CD4-positive, alpha-beta T cell treated with Interleukin-6 at 100 ng/mL for 8 hours (primary cell): ENCODE results near the gene OGFR.
A peak's percentile ranks its signal among the peaks of the same experiment; 100 is the strongest.

ENCODE experiments used
- DNase-seq: peaks from one replicate; pipeline ENCODE4 v3.0.0-alpha.2; 2020; ENCODE audit warnings: mixed read lengths, low spot score

The OGFR gene

DNA sequence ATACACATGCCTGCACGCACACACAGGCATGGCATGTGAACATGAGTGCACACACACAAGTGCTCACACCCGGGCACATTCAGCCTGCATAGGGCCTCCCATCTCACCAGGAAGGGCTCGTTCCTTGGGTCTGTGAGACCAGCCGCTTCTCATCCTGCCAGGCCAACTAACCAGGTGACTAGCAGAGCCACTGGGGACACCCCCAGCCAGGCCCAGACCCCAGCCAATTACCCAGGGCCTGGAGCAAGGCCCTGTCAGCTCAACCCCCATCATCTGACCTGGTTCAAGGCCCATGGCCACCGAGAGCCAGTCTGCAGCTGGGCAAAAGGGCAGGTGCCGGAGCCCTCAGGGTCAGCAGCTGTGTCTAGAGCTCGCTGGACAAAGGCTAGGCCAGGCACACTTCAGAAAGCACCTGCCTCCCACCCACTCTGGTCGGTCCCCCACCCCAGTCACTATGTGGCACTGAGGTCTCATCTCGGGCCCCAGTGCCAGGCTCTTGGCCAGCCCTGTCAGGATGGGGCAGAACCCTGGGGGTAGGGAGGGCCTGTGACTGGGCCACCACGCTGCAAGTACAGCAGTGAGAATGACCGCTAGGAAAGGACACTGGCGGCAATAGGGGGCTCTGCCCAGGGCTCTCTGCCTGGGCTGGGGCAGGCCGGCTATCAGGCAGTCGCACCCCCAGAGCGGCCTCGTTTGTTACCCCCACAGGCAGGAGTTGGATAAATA, 35.1 kb upstream of the OGFR start:
- DNase-seq, result no peak

DNA sequence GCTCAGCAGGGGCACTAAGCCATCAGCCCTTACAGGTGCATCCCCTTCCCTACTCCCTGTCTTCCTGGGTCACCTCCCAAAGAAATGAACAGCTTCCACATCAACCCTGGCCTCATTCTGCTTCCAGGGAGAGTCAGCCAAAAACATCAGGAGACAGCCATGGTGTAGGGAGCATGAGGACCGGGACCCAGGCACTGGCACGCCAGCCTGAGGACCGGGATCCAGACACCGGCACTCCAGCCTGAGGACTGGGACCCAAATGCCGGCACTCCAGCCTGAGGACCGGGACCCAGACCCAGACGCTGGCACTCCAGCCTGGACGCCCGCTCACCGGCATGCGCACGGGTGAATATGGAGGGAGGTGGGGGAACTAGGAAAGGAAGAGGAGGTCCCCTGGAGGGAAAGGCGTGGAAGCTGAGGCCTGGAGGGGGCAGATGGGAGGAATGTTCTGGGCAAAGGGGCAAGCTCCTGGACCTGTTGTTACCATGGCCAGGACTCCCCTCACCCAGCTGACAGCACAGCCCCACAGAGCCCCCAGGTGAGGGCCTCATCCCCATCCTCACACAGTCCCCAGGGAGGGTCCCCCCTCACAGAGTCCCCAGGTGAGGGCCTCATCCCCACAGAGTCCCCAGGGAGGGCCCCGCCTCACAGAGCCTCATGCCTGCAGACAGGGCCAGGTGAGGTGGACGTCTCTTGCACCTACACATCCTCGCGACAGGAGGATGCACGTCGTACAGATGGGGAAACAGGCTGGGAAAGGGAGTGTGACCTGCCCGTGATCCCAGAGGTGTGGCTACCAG, 34.3 kb upstream of the OGFR start:
- no peak for DNase-seq

DNA sequence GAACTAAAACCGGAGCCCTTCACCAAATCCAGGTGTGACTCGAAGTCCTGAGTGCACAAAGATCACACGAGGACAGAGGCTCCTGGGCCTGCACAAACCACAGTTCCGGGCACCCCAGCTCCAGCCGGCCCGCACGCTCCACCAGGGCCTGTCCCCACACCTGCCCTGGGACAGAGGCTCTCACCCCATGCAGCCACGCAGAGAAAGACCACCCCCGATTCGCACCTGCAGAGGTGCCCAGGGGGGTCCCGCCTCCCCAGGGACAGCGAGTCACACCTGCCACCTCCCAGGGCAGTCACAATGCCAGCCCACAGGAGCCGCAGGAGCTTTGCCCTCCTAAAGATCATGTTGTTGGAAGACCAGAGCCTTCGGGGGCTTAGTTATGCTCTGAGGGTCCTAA, 33.7 kb upstream of the OGFR start:
- DNase-seq, result no peak

DNA sequence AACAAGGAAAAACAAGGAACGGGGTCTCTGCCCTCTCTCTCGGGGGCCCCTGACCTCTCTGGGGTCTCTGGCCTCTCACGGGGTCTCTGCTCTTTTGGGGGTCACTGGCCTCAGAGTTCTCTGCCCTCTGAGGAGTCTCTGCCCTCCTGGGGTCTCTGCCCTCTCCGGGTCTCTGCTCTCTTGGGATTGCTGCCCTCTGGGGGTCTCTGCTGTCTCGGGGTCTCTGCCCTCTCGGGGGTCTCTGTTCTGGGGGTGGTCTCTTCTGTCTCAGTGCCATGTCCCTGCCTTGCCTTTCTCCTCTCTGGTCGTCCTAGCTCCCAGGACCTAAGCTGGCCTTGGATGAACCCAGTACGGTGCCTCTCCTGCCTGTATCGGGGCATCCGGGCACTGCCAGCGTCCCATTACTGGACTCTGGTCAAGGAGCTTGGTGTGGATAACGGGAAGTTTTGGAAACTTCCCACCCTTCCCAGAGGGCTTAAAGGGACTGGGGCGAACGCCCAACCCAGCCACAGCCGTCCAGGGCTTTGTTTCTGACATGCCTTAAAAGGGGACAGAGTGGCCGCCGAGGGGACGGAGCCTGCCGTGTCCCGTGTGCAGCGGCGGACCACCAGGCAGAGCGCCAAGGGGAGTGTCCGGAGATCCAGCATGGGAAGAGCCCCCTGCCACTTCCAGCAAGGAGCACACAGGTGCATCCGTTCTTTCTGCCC, 33.1 kb upstream of the OGFR start:
- no peak for DNase-seq

DNA sequence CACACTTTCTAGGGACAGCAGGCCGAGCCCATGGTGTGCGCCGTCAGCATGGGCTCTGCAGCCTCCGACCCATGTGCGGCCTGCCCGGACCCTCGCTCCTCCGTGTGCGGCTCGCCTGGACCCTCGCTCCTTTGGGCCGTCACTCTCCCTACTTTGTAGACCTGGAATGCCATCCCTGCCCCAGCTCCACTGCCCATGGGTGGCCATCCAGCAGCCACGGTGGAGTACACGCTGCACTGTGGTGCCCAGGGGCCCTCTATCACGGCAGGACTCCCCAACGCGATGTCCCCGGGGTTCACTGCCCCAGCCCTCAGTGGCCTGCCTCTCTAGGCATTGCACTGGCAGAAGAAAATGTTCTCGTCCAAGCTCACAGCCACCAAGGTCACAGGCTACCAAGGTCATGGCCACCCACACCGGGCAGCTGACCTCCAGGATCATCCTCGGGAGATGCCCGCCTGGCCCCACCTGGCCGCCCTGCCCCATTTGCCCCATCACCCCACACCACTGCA, 32.5 kb upstream of the OGFR start:
- no peak for DNase-seq

DNA sequence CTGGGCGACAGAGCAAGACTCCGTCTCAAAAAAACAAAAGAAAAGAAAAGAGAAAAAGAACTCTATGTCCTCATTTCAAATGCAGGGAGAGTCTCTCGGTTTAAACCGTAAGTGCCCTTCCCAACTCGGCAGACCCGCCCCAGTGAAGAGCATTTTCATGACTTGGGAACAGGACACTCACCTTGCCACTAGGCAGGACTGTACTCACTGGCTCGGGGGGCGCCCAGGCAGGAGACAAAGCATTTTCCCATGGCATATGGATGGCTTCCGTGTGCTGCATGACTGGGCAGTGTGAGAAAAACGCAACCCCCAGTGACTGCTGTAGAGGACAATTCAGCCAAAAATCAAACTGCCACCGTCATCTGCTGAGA, 32.0 kb upstream of the OGFR start:
- DNase-seq, result no peak

GRCh38 chr20:62772990-62773844, 31.4 kb upstream of the OGFR start:
- no peak for DNase-seq

DNA sequence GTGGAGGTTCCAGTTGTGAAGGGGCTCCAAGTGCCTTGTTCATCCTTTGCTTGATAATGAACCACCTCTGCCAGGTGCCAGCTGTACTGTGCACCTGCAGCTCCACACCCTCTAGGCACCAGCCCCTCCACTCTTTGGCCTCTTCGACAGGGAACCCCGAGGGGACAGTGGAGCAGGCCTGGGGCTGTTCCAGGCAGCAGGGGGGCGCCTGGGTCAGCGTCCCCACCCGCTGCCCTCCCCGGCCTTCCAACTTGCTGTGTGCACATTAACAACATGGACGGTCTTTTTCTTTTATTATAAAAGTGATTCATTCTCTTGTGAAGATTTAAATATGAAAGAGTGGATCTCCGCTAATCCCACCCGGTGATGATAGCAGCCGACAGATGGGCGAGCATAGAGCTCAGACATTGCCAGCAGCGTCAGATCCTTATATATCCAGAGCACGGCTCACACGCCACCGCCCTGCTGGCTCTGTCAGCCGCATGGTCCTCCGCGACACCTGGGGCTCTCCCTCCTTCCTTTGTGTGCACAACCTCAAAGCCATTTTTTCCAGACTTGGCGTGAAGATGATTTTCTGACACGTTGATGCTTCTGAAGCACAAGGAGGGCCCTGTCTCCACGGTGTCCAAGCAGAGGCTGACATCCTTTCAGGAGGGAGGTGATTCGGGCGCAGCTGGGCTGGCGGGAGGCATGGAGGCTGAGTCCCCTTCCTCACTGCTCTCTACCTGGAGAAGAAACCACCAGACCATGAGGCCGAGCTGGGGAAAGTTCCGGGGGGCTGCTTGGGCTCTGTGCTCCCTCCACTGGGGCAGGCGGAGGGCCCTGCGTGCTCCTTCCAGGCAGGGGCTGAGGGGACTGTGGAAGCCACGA, 30.6 kb upstream of the OGFR start:
- no peak for DNase-seq

DNA sequence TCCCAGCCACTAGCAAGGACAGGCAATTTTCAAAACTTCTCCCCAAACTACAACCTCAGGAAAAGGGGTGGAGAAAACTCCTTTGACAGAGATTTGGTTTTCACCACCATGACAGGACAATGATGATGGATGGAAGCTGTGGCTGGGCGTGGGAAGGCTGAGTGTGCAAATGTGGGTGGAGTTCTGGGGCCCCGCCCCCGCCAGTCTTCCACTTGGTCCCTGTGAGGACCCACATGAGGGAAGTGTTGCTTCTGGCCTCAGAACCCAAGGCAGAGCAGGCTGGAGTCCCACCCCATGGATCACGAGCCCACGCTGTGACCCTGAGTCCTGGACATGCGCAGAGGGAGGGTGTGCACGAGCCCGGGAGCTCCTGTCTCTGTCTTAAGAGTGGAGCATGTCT, 29.9 kb upstream of the OGFR start:
- DNase-seq, result no peak

DNA sequence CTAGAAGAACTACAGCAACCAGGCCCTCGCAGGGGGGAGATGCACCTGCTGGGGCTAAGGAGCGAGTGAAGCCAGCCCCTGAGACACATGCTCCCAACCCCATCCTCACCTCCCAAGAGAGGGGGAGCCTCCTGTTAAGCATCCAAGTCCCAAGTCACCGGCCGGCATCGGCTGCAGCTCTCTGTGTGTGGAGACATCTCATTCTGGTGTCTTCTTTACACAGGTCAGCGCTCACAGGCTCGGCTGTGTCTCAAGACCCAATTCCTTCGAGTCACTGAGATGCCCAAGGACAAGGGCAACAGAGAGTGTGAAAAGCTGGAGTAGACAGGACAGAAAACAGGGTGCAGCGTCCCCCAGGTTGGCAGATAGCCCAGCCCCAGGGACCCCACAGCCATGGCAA, 29.4 kb upstream of the OGFR start:
- DNase-seq, result no peak

- DNase-seq, result no peak
Observed at GRCh38 chr20:62776035-62776691, 28.5 kb upstream of the OGFR start.

- DNase-seq, result peak; percentile 88
Observed at GRCh38 chr20:62776692-62777527, 27.7 kb upstream of the OGFR start.

DNA sequence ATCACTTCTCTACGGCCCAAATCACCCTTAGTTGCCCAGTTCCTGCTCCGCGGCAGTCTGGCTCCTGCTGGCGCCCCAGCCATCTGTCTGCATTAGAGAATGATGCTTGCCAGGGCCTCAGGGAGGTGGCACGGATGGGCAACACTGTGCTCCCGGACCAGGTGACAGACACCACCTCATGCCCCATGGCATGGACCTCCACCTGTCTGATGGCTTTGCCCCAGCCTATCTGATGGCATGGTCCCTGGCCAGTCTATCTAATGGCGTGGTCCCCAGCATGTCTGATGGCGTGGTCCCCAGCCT, 27.2 kb upstream of the OGFR start:
- DNase-seq, result no peak

DNA sequence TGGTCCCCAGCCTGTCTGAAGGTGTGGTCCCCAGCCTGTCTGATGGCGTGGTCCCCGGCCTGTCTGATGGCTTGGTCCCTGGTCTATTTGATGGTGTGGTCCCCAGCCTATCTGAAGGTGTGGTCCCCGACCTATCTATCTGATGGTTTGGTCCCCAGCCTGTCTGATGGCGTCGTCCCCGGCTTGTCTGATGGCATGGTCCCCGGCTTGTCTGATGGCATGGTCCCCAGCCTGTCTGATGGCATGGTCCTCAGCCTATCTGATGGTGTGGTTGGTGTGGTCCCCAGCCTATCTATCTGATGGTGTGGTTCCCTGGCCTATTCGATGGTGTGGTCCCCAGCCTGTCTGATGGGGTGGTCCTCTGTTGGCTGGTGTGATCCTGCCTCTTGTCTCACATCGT, 26.6 kb upstream of the OGFR start:
- DNase-seq, result no peak

- no peak for DNase-seq
Observed at GRCh38 chr20:62778601-62779416, 25.8 kb upstream of the OGFR start.

- no peak for DNase-seq
Observed at GRCh38 chr20:62779417-62779685, 25.3 kb upstream of the OGFR start.

DNA sequence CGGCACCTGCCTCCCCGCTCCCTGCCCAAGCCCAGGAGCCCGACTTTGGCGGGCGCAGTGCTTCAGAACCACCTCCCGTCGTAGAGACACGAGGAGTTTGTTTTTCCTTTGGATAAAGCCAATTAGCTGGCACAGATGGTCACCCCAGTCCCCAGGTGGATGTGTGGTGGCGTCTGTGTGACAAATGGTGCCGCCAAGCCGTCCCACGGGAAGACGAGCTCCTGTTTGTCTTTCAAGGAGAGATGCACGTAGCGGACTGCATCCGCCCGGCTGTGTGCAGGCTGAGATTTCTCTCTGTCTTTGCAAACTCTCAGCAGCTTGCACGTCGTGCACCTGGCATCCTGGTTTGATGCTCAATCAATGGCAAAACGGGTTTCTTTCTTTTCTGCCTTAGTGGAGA, 24.4 kb upstream of the OGFR start:
- DNase-seq, result no peak

- no peak for DNase-seq
Observed at GRCh38 chr20:62780696-62781095, 23.9 kb upstream of the OGFR start.
